SK-N-DZ (cell line): Measurements from ENCODE around the gene PCDHGA2. TPM values are rescaled to one million over a fixed set of nuclear protein-coding genes. Genes with fewer than 3 reads are reported as not detected.
A peak's percentile ranks its signal among the peaks of the same experiment; 100 is the strongest.
"Not testable (repeated sequence)": the region's sequence is repeated elsewhere in the genome, so short reads cannot be mapped to it uniquely, and the experiment has no call there.

ENCODE experiments used
- DNase-seq: peaks from one replicate; pipeline ENCODE4 v3.0.0-alpha.2; 2015; ENCODE audit warnings: low spot score
- polyA plus RNA-seq, 2 experiments: library from polyadenylated mRNA; depleted of rRNA; stranded (reverse); fragments of >200 nt; gene quantifications; 2 replicates each; pipeline ENCODE4 v1.2.3, GENCODE V29; 2014

Gene PCDHGA2
- 1.2 TPM in 2 replicates for polyA plus RNA-seq (2014; cell fraction: cytosol; rRNA removed)
- polyA plus RNA-seq (2014; cell fraction: nucleus; rRNA removed) = 2.2 and 3.5 TPM in 2 replicates

GRCh38 chr5:141338538-141339306, at the start of gene PCDHGA2:
Gene PCDHGA2, plus strand, starts transcription at chr5:141338760.
- DNase-seq = peak; percentile 29

DNA sequence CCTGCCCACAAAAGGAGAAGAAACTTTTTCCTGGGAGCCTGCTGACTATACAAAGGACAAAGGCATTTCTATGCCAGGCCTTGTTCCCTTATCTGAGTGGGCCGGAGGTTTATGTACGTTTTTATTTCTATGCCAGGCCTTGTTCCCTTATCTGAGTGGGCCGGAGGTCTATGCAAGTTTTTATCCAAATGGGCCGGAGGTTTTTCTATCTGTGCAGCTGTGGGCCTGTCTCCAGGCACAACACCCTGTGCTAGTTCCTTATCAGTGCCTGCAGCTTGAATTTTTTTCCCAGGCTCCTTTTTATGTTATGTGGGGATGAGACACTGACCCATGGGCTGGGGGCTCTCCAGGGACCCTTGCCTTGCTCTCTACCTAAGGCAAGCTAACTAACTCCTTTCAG, 40.2 kb upstream of the PCDHGA2 start:
- no peak for DNase-seq

GRCh38 chr5:141303756-141304155, 34.8 kb upstream of the PCDHGA2 start, which contains the start of gene SLC25A2:
Gene SLC25A2, minus strand, starts transcription at chr5:141304049. Its CDS starts 184 bp downstream, at chr5:141303865.
- no peak for DNase-seq

DNA sequence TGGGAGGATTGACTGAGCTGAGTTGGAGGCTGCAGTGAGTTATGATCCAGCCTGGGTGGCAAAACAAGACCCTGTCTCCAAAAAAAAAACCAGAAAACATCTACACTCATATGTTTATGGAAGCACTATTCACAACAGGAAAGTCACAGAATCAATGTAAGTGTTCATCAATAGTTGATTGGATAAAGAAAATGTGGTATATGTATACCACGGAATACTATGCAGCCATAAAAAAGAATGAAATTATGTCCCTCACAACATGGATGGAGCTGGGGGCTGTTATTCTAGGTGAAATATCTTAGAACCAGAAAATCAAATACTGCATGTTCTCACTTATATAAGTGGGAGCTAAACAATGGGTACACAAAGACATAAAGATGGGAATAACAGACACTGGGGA, 31.9 kb upstream of the PCDHGA2 start:
- DNase-seq = no peak

- DNase-seq = no peak
These were observed 24.8 kb upstream of the PCDHGA2 start for GRCh38 chr5:141313711-141314110.

- DNase-seq = not testable (repeated sequence)
These were observed 21.6 kb upstream of the PCDHGA2 start for GRCh38 chr5:141316963-141317362.

DNA sequence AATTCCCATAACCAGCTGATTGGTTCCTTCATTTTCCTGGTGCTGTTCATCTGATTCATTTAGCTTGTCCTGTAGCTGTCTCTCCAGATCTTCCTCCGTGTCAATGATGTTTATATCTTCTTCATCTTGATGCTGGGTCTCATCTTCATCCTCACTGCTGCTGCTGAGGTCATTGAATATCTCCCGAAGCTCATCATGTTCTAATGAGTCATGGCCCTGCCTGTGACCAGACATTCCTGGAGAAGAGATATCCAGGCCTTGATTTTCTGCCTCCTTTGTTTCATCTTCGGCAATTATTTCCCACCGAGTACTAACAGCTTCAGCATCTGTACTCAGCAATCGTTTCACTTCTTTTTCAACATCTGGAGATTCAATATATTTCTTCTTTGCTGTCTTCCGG, 19.4 kb upstream of the PCDHGA2 start:
- DNase-seq = no peak

GRCh38 chr5:141319699-141320098, 18.9 kb upstream of the PCDHGA2 start:
- no peak for DNase-seq

DNA sequence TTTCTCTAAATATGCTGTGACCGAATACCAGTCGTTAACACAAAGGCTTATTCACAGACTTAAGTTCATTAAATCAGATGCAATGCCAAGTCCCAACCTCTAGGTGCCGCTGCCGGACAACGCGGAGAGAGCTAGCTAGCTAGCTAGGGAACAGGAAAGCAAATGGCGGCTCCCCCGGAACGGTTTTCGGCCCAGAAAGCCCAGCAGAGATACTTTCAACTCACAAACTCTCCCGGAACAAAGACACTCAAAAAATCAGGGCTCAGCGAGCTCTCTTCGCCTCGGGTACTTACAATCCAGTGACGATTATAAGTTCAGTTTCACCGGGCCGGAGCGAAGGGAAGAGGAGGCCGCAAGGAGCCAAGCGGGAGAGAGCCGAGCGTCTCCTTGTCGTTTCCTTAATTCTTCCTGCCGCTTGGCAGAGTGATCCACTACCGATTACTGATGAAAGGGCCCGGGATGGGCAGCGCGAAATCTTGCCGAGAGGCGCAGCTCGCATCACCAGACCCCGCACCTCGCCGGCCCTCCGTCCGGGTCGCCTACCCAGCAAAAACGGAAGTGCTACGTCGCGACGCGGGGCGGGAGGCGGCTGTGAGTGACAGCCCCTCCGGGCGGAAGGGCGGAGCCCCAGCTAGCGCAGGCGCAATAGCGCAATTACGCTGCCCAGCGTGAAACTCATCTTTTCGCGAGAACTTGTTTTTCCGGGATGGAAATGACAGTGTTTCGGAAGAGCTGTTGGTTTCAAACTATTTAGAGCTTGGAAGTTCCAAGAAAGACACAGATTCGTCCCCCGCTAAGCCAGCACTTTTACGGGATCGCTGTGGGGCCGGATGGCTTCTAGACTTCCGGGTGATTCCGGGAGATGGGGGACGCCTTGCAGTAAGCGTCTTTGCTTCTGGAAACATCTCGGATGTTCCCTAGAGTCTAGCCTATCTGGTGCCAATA, 18.1 kb upstream of the PCDHGA2 start, which contains the start of gene TAF7:
Gene TAF7, minus strand, starts transcription at position 560 of the 945 bp plus-strand sequence. CDS start 740 bp downstream, outside the sequence.
- peak; percentile 96 for DNase-seq

DNA sequence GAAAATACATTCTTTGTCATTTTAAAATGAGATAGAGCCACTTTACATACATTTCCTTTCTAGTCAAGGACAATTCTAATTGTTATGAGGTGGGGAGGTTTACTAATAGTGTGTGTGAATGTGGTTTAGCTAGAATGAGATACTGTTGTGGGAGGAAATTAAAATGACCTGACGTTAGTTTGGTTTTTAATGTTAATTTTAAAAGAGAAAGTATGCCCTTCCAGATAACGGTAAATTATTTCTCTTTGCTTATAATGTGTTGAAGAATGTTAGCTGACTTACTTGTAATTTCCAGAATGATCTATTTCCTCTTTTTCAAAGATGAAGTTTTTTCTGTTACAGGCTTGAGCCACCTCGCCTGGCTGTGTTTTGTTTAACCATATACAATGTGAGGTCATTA, 16.3 kb upstream of the PCDHGA2 start:
- no peak for DNase-seq

- DNase-seq = peak; percentile 72
These were observed 12.3 kb upstream of the PCDHGA2 start for GRCh38 chr5:141326088-141326854.

GRCh38 chr5:141328231-141328630, 10.3 kb upstream of the PCDHGA2 start:
- DNase-seq = no peak

DNA sequence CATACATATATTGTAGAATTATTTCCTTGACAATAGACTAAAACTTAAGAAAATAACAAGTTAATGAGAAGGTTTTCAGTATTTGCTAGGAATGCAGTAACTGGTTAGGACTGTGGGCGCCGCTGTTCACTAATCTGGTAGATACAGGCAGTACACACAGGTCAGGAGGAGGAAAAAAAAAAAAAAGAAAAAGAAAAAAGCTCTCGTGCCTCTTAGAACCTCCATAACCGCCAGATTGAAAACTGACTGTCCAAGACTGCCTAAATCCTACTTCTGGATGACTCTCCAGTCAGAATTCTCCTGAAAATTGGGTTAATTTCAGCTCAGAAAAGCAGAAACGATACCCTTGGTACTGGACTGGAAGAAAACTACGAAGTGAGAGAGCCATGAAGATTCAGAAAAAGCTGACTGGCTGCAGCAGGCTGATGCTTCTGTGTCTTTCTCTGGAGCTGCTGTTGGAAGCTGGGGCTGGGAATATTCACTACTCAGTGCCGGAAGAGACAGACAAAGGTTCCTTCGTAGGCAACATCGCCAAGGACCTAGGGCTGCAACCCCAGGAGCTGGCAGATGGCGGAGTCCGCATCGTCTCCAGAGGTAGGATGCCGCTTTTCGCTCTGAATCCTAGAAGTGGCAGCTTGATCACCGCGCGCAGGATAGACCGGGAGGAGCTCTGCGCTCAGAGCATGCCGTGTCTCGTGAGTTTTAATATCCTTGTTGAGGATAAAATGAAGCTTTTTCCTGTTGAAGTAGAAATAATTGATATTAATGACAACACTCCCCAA, 8.1 kb upstream of the PCDHGA2 start, which contains the start of gene PCDHGA1:
Gene PCDHGA1, plus strand, starts transcription at position 216 of the 782 bp plus-strand sequence.
- DNase-seq = peak; percentile 74

DNA sequence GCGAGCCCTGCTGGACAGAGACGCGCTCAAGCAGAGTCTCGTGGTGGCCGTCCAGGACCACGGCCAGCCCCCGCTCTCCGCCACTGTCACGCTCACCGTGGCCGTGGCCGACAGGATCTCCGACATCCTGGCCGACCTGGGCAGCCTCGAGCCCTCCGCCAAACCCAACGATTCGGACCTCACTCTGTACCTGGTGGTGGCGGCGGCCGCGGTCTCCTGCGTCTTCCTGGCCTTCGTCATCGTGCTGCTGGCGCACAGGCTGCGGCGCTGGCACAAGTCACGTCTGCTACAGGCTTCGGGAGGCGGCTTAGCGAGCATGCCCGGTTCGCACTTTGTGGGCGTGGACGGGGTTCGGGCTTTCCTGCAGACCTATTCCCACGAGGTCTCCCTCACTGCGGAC, 6.0 kb upstream of the PCDHGA2 start:
- DNase-seq = not testable (repeated sequence)

DNA sequence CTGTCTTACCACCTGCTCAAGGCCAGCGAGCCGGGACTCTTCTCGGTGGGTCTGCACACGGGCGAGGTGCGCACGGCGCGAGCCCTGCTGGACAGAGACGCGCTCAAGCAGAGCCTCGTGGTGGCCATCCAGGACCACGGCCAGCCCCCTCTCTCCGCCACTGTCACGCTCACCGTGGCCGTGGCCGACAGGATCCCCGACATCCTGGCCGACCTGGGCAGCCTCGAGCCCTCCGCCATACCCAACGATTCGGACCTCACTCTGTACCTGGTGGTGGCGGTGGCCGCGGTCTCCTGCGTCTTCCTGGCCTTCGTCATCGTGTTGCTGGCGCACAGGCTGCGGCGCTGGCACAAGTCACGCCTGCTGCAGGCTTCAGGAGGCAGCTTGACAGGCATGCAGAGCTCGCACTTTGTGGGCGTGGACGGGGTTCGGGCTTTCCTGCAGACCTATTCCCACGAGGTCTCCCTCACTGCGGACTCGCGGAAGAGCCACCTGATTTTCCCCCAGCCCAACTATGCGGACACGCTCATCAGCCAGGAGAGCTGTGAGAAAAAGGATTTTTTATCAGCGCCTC, 2.3 kb downstream of the PCDHGA2 start:
- DNase-seq = not testable (repeated sequence)

DNA sequence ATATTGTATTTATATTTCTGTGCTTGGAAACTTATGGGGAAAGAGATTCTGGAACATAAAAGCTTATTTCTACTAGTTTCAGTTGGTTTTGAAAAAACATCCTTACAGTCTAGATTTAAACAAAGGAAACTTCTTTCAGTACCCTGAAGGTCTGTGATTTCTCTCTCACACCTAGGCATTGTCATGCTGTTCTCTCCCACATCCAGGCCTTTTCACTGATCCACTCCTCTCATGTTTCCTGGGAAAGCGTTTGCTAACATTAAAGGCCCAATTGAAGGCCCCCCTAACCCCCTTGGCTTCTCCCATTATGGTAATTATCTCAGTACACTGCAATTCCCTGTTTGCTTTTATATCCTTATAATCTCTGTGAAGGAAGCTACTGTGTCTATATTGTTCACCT, 4.2 kb downstream of the PCDHGA2 start:
- DNase-seq = no peak

DNA sequence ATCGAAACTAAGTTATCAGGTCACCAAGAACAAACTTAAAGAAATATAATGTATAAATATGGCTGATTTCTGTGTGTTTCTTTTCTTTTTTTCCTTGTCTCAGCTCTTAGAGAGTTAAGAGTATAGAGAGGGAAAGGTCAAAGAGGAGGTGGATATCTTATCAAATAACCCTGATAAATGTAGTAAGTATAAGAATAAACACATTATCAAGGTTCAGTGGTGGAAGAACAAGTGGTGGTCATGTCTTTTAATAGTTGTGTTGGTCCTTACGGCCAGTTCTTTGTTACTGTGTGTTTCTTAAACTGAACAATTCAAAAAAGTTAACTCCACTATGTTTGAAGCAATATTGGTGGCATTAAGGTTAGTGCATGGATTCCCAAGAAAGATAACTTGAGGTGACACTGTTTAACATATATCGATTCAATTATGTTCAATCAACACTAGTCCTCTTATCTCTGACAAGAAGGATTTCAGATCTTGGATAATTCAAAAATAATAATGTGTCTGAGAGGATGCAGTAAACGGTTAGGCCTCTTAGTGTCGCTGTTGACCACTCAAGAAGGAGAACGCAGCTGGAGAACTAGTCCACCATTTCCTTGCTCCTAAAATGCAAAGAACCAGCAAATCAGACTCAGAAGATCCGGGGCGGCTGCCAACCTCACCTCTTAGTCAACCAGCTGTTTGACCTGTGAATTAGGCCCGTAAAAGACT, 4.8 kb downstream of the PCDHGA2 start, which contains the start of gene PCDHGA3:
Gene PCDHGA3, plus strand, starts transcription at position 588 of the 711 bp plus-strand sequence. CDS start 205 bp downstream, outside the sequence.
- DNase-seq = peak; percentile 67

DNA sequence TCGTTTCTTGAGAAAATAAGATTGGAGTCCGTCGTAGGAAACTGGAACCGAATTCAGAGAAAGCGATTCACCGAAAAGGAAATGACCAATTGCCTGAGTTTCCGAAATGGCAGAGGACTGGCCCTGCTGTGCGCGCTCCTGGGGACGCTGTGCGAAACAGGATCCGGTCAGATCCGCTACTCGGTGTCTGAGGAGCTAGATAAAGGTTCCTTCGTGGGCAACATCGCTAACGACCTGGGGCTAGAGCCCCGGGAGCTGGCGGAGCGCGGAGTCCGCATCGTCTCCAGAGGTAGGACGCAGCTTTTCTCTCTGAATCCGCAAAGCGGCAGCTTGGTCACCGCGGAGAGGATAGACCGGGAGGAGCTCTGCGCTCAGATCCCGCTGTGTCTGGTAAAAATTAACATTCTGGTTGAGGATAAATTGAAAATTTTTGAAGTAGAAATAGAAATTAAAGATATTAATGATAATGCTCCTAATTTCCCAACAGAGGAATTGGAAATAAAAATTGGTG, 5.4 kb downstream of the PCDHGA2 start:
- no peak for DNase-seq

- no peak for DNase-seq
These were observed 6.8 kb downstream of the PCDHGA2 start for GRCh38 chr5:141345327-141345726.
